DND-41 (cell line): ENCODE measurements around the gene CD93.

Source experiments
- ATAC-seq: fragments of 200-7000 bp; cut with Tn5 transposase; 3 replicates; pipeline ENCODE4 v1.9.1; 2021; ENCODE audit warnings: low read depth; ENCODE audit not compliant: insufficient read depth
- DNase-seq: peaks from one replicate; pipeline ENCODE4 v3.0.0-alpha.2; 2020
- H2AFZ ChIP-seq: 2 replicates; pipeline ENCODE4 v1.6.0; 2012; ENCODE audit warnings: low read depth, low read length
- H3K27ac ChIP-seq: 2 replicates; pipeline ENCODE4 v1.5.1; 2012; ENCODE audit warnings: low read length, inconsistent platforms
- H3K27me3 ChIP-seq: fragments of 200-600 bp; sonication (generic); 2 replicates; pipeline ENCODE4 v1.6.0; 2012; ENCODE audit warnings: low read length, mild to moderate bottlenecking, inconsistent platforms; ENCODE audit not compliant: insufficient read depth, poor library complexity
- H3K36me3 ChIP-seq: 2 replicates; pipeline ENCODE4 v1.5.1; 2012; ENCODE audit warnings: low read length, inconsistent platforms; ENCODE audit not compliant: insufficient read depth
- H3K4me1 ChIP-seq: 2 replicates; pipeline ENCODE4 v1.5.1; 2012; ENCODE audit warnings: mild to moderate bottlenecking, low read length; ENCODE audit not compliant: insufficient read depth
- H3K4me2 ChIP-seq: 2 replicates; pipeline ENCODE4 v1.6.0; 2012; ENCODE audit warnings: mild to moderate bottlenecking, moderate library complexity, low read length, inconsistent platforms; ENCODE audit not compliant: insufficient read depth
- H3K4me3 ChIP-seq, 2 experiments: fragments of 200-600 bp in 1 of 2; shearing (Covaris generic) in 1 of 2; 2 replicates each; pipeline ENCODE4 v1.5.1; 2012 to 2016; ENCODE audit warnings: inconsistent platforms in 2 of 2, low read length in 2 of 2, mild to moderate bottlenecking in 2 of 2, low read depth in 1 of 2, moderate library complexity in 1 of 2
- H3K79me2 ChIP-seq: 2 replicates; pipeline ENCODE4 v1.6.0; 2012; ENCODE audit warnings: low read length, inconsistent platforms; ENCODE audit not compliant: insufficient read depth
- H3K9ac ChIP-seq: 2 replicates; pipeline ENCODE4 v1.6.0; 2012; ENCODE audit warnings: low read depth, mild to moderate bottlenecking, inconsistent platforms, low read length, moderate library complexity
- H3K9me3 ChIP-seq: 2 replicates; pipeline ENCODE4 v1.5.1; 2012; ENCODE audit warnings: low read length, moderate library complexity, mild to moderate bottlenecking, inconsistent platforms; ENCODE audit not compliant: insufficient read depth, severe bottlenecking
- H4K20me1 ChIP-seq: 2 replicates; pipeline ENCODE4 v1.6.0; 2012; ENCODE audit warnings: low read length; ENCODE audit not compliant: insufficient read depth
- CTCF ChIP-seq: IDR thresholded peaks from 2 replicates; pipeline ENCODE4 v1.5.1; 2012; ENCODE audit warnings: borderline replicate concordance, low read length, moderate library complexity, mild to moderate bottlenecking; ENCODE audit not compliant: poor library complexity, severe bottlenecking; ENCODE audit errors: extremely low read depth
- EZH2 ChIP-seq: IDR thresholded peaks from 3 replicates; pipeline ENCODE4 v1.6.1; 2012; ENCODE audit warnings: borderline replicate concordance, low read depth, mild to moderate bottlenecking, moderate library complexity, low read length, inconsistent platforms; ENCODE audit not compliant: severe bottlenecking

CD93 gene

GRCh38 chr20:23042270-23042669 is 43.9 kb downstream of the CD93 start:
- no peak overlapping the region for H3K4me2 ChIP-seq
- H4K20me1 ChIP-seq: no peaks in the 10 kb centered on the region
- no peak overlapping the region for H3K27ac ChIP-seq
- no peaks in the 10 kb centered on the region for H3K27me3 ChIP-seq
- no peak overlapping the region for H3K4me3 ChIP-seq
- no peaks in the 10 kb centered on the region for H3K79me2 ChIP-seq
- DNase-seq: no peak
- no peak overlapping the region for H3K9ac ChIP-seq
- TF ChIP-seq CTCF (no peak), EZH2 (no peak)
- no peak overlapping the region for H2AFZ ChIP-seq
- ATAC-seq: no peak
- H3K4me1 ChIP-seq: peaks cover 9% of the 10 kb centered on the region
- H3K9me3 ChIP-seq: no peaks in the 10 kb centered on the region
- H3K36me3 ChIP-seq: no peaks in the 10 kb centered on the region

GRCh38 chr20:23039885-23040508 is 46.1 kb downstream of the CD93 start:
- Histone ChIP-seq H3K27me3 (no peaks in the 10 kb centered on the region), H2AFZ (no peak overlapping the region), H3K4me3 (no peak overlapping the region), H3K4me2 (no peak overlapping the region), H3K9me3 (no peaks in the 10 kb centered on the region), H3K79me2 (no peaks in the 10 kb centered on the region), H4K20me1 (no peaks in the 10 kb centered on the region), H3K4me1 (peaks cover 27% of the 10 kb centered on the region), H3K36me3 (no peaks in the 10 kb centered on the region), H3K9ac (no peak overlapping the region), H3K27ac (no peak overlapping the region)
- no peak for ATAC-seq
- no peak for TF ChIP-seq EZH2
- no peak for TF ChIP-seq CTCF
- DNase-seq: peak; percentile 3

- Histone ChIP-seq H3K4me3 (no peak overlapping the region), H3K9ac (no peak overlapping the region), H2AFZ (no peak overlapping the region), H3K79me2 (no peaks in the 10 kb centered on the region), H3K27ac (no peak overlapping the region), H3K4me1 (peaks cover 27% of the 10 kb centered on the region), H4K20me1 (no peaks in the 10 kb centered on the region), H3K9me3 (no peaks in the 10 kb centered on the region), H3K36me3 (no peaks in the 10 kb centered on the region), H3K4me2 (no peak overlapping the region), H3K27me3 (no peaks in the 10 kb centered on the region)
- DNase-seq: peak; percentile 1
- ATAC-seq: no peak
- TF ChIP-seq EZH2 (no peak), CTCF (no peak)
These were observed 46.8 kb downstream of the CD93 start for GRCh38 chr20:23039136-23039875.
